HCT116 (cell line): ENCODE measurements around the gene AOC1. TPM values are rescaled to one million over a fixed set of nuclear protein-coding genes. Genes with fewer than 3 reads are reported as not detected.

Experiments
- ATAC-seq: fragments of 200-7000 bp; cut with Tn5 transposase; 2 replicates; pipeline ENCODE4 v1.9.1; 2020; ENCODE audit warnings: mild to moderate bottlenecking, moderate library complexity
- BruUV-seq: library from RNA; stranded (reverse); fragments of 400-500 nt; replicated peaks from 2 replicates; lab custom pipeline; 2021; lab: Mats Ljungman, UMichigan
- CTCF ChIA-PET: fragments of 300-600 bp; sonication (Branson Sonifier 250); formaldehyde crosslinking; loops from one replicate; lab custom pipeline; 2021; ENCODE audit warnings: antibody characterized with exemption; lab: Charles Lee
- POLR2A ChIA-PET: fragments of 300-600, 350-600 bp; sonication (Branson Sonifier 250); formaldehyde crosslinking; loops from one replicate; lab custom pipeline; 2021; ENCODE audit warnings: antibody characterized with exemption; lab: Charles Lee
- RAD21 ChIA-PET, 2 experiments: fragments of 300-600 bp; sonication (Branson Sonifier 250); formaldehyde crosslinking; loops; one replicate each; lab custom pipeline; 2023; ENCODE audit warnings: low total read pairs in 2 of 2; ENCODE audit not compliant: uncharacterized antibody in 2 of 2, unreplicated experiment in 2 of 2, low non-redundant PET in 1 of 2; lab: Charles Lee
- DNase-seq: peaks from one replicate; pipeline ENCODE4 v3.0.0-alpha.2; 2010; ENCODE audit warnings: low read depth, low spot score
- H2AFZ ChIP-seq: fragments of 200-600 bp; shearing (Covaris generic), sonication (generic); 2 replicates; pipeline ENCODE4 v1.6.1; 2017; ENCODE audit warnings: low read depth, mixed run types, mixed read lengths, antibody characterized with exemption, low read length; ENCODE audit not compliant: poor library complexity, severe bottlenecking
- H3K27ac ChIP-seq: 2 replicates; pipeline ENCODE4 v1.5.1; 2012; ENCODE audit warnings: low read depth, low read length
- H3K27me3 ChIP-seq: fragments of 200-600 bp; sonication (generic); 2 replicates; pipeline ENCODE4 v1.6.1; 2016; ENCODE audit warnings: mixed run types, low read length, mixed read lengths; ENCODE audit not compliant: insufficient read depth
- H3K36me3 ChIP-seq, 2 experiments: fragments of 200-500 bp in 1 of 2; fragments of 200-600 bp in 1 of 2; sonication (Bioruptor generic) in 1 of 2; sonication (generic) in 1 of 2; 2 replicates each; pipeline versions ENCODE4 v1.5.1 to v1.6.1; 2014 to 2016; ENCODE audit warnings: low read length in 2 of 2, inconsistent platforms in 1 of 2, mixed read lengths in 1 of 2, mixed run types in 1 of 2; ENCODE audit not compliant: insufficient read depth in 2 of 2, control insufficient read depth in 1 of 2
- H3K4me1 ChIP-seq, 2 experiments: fragments of 200-600 bp in 1 of 2; sonication (generic) in 1 of 2; 2 replicates each; pipeline versions ENCODE4 v1.5.1 to v1.6.1; 2012 to 2017; ENCODE audit warnings: low read length in 2 of 2, inconsistent platforms in 1 of 2, mild to moderate bottlenecking in 1 of 2, mixed read lengths in 1 of 2, mixed run types in 1 of 2, moderate library complexity in 1 of 2; ENCODE audit not compliant: insufficient read depth in 2 of 2, control insufficient read depth in 1 of 2
- H3K4me2 ChIP-seq: fragments of 200-600 bp; sonication (generic); 2 replicates; pipeline ENCODE4 v1.6.1; 2017; ENCODE audit warnings: mixed run types, low read length, mixed read lengths
- H3K4me3 ChIP-seq, 2 experiments: fragments of 200-600 bp in 1 of 2; sonication (generic) in 1 of 2; replicated peaks in 1 of 2; 2 replicates each; pipeline ENCODE4 v1.5.1; 2011 to 2016; ENCODE audit warnings: low read length in 2 of 2, control low read depth in 1 of 2, low read depth in 1 of 2, mild to moderate bottlenecking in 1 of 2, mixed read lengths in 1 of 2, mixed run types in 1 of 2
- H3K79me2 ChIP-seq: fragments of 200-600 bp; sonication (generic); 2 replicates; pipeline ENCODE4 v1.6.1; 2017; ENCODE audit warnings: mild to moderate bottlenecking, mixed run types, low read length, moderate library complexity, mixed read lengths; ENCODE audit not compliant: insufficient read depth
- H3K9ac ChIP-seq: fragments of 200-600 bp; sonication (generic); 2 replicates; pipeline ENCODE4 v1.6.1; 2016; ENCODE audit warnings: low read length, mixed read lengths
- H3K9me2 ChIP-seq: fragments of 200-600 bp; sonication (generic), shearing (Covaris generic); 2 replicates; pipeline ENCODE4 v1.6.1; 2017; ENCODE audit warnings: mixed run types, mild to moderate bottlenecking, moderate library complexity; ENCODE audit not compliant: insufficient read depth
- H3K9me3 ChIP-seq, 2 experiments: fragments of 200-500 bp in 1 of 2; fragments of 200-600 bp in 1 of 2; sonication (Bioruptor generic) in 1 of 2; sonication (generic) in 1 of 2; 2 replicates each; pipeline ENCODE4 v1.6.1; 2014 to 2017; ENCODE audit warnings: low read length in 2 of 2, mixed read lengths in 2 of 2, inconsistent platforms in 1 of 2, low read depth in 1 of 2, mild to moderate bottlenecking in 1 of 2, mixed run types in 1 of 2, moderate library complexity in 1 of 2; ENCODE audit not compliant: control insufficient read depth in 1 of 2, insufficient read depth in 1 of 2
- H4K20me1 ChIP-seq: fragments of 200-600 bp; sonication (generic), shearing (Covaris generic); 2 replicates; pipeline ENCODE4 v1.6.1; 2017; ENCODE audit warnings: mixed run types, mild to moderate bottlenecking, moderate library complexity; ENCODE audit not compliant: insufficient read depth
- CBX3 ChIP-seq: IDR thresholded peaks from 2 replicates; pipeline ENCODE4 v1.6.1; 2012; ENCODE audit warnings: low read depth
- CEBPB ChIP-seq: IDR thresholded peaks from 2 replicates; pipeline ENCODE4 v1.6.1; 2012; ENCODE audit warnings: low read depth
- EZH2 ChIP-seq: fragments of 200-600 bp; sonication (generic); IDR thresholded peaks from 2 replicates; pipeline ENCODE4 v1.6.1; 2017; ENCODE audit warnings: antibody characterized with exemption, mixed run types
- FOSL1 ChIP-seq: IDR thresholded peaks from 2 replicates; pipeline ENCODE4 v1.6.1; 2012; ENCODE audit warnings: low read depth
- JUND ChIP-seq: IDR thresholded peaks from 2 replicates; pipeline ENCODE4 v1.6.1; 2012
- SIN3A ChIP-seq: IDR thresholded peaks from 2 replicates; pipeline ENCODE4 v1.6.1; 2012; ENCODE audit warnings: low read depth
- SRF ChIP-seq: IDR thresholded peaks from 2 replicates; pipeline ENCODE4 v1.6.1; 2012; ENCODE audit warnings: low read depth
- intact Hi-C: fragments of 100-400 bp; cut with micrococcal nuclease; formaldehyde crosslinking; loops from 2 replicates; pipeline ENCODE4 v1.10.0; 2022
- total RNA-seq: library from RNA; stranded (reverse); gene quantifications from one replicate; pipeline ENCODE4 v1.2.1, GENCODE V29; 2021; ENCODE audit not compliant: unreplicated experiment
- TF ChIP-seq, protein P1 (sequence below), 3 experiments: fragments of 200-600 bp in 1 of 3; sonication (generic) in 1 of 3; IDR thresholded peaks in 2 of 3; conservative IDR thresholded peaks in 1 of 3; 2 replicates each; pipeline ENCODE4 v1.5.1; 2012 to 2017; ENCODE audit warnings: low read depth in 2 of 3, low read length in 2 of 3, antibody characterized with exemption in 1 of 3, borderline replicate concordance in 1 of 3, control low read depth in 1 of 3, mild to moderate bottlenecking in 1 of 3, mixed read lengths in 1 of 3, mixed run types in 1 of 3, moderate library complexity in 1 of 3; ENCODE audit not compliant: insufficient read depth in 1 of 3
- TF ChIP-seq, protein P2 (sequence below): IDR thresholded peaks from 2 replicates; pipeline ENCODE4 v1.6.1; 2012
- TF ChIP-seq, protein P3 (sequence below): IDR thresholded peaks from 2 replicates; pipeline ENCODE4 v1.6.1; 2012

Gene AOC1
- total RNA-seq, 1 experiment from 2014 or later, result 0.37 TPM

DNA sequence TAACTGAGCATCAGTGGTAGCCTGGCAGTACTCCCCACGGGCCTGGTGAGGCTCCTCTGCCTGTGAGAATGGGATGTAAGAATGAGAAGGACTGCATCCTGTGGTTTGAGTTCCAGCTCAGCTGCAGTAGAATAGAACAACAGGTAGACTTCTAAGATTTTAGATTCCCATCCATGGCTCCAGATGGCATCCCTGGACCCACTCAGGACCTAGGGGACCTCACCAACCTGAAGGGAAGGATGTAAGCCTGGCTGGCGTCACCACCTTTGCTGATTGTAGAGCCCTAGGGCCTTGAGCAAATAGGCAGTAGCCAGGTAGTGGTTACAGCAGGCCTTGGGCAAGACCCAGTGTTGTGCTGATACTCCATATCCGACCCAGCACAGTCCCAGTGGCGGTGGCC lies 9.6 kb upstream of the AOC1 start:
- Histone ChIP-seq H3K36me3 (no peaks in the 10 kb centered on the region), H3K79me2 (no peaks in the 10 kb centered on the region), H3K27ac (no peak overlapping the region), H3K9me2 (no peaks in the 10 kb centered on the region), H3K4me1 (no peaks in the 10 kb centered on the region), H4K20me1 (no peaks in the 10 kb centered on the region), H3K9me3 (no peaks in the 10 kb centered on the region), H2AFZ (no peak overlapping the region), H3K4me3 (no peak overlapping the region), H3K27me3 (peaks cover 14% of the 10 kb centered on the region), H3K9ac (no peak overlapping the region), H3K4me2 (no peak overlapping the region)
- ATAC-seq (no peak), DNase-seq (no peak)
- no TSS peak for BruUV-seq
- TF ChIP-seq, protein P1, sequence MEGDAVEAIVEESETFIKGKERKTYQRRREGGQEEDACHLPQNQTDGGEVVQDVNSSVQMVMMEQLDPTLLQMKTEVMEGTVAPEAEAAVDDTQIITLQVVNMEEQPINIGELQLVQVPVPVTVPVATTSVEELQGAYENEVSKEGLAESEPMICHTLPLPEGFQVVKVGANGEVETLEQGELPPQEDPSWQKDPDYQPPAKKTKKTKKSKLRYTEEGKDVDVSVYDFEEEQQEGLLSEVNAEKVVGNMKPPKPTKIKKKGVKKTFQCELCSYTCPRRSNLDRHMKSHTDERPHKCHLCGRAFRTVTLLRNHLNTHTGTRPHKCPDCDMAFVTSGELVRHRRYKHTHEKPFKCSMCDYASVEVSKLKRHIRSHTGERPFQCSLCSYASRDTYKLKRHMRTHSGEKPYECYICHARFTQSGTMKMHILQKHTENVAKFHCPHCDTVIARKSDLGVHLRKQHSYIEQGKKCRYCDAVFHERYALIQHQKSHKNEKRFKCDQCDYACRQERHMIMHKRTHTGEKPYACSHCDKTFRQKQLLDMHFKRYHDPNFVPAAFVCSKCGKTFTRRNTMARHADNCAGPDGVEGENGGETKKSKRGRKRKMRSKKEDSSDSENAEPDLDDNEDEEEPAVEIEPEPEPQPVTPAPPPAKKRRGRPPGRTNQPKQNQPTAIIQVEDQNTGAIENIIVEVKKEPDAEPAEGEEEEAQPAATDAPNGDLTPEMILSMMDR (IDR thresholded peaks at IDR 0.05 in 2 of 3, conservative IDR thresholded peaks at IDR 0.05 in 1 of 3; ENCODE audit: borderline replicate concordance in 1 of 3, insufficient read depth in 1 of 3, low read depth in 2 of 3, low read length in 2 of 3), result no peak
- TF ChIP-seq CBX3 (no peak), SRF (no peak), JUND (no peak), EZH2 (no peak), SIN3A (no peak), FOSL1 (no peak), CEBPB (no peak)
- TF ChIP-seq, protein P2, sequence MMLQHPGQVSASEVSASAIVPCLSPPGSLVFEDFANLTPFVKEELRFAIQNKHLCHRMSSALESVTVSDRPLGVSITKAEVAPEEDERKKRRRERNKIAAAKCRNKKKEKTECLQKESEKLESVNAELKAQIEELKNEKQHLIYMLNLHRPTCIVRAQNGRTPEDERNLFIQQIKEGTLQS, result no peak
- TF ChIP-seq, protein P3, sequence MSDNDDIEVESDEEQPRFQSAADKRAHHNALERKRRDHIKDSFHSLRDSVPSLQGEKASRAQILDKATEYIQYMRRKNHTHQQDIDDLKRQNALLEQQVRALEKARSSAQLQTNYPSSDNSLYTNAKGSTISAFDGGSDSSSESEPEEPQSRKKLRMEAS, result no peak
- intact Hi-C loops, result no loop called here
- POLR2A ChIA-PET, result no interaction called here
- CTCF ChIA-PET, result no interaction called here
- RAD21 ChIA-PET, result no interaction called here
